KMS-11 (cell line): ENCODE results near the gene SH3PXD2B.
"Not testable (repeated sequence)": the region's sequence is repeated elsewhere in the genome, so short reads cannot be mapped to it uniquely, and the experiment has no call there.

Source experiments
- H2AFZ ChIP-seq: fragments of 200-600 bp; sonication (generic); 2 replicates; pipeline ENCODE4 v1.6.1; 2016; ENCODE audit warnings: antibody characterized with exemption, mixed run types, low read depth
- H3K27ac ChIP-seq: fragments of 200-600 bp; sonication (generic); 2 replicates; pipeline ENCODE4 v1.6.1; 2016; ENCODE audit warnings: mild to moderate bottlenecking, mixed run types
- H3K27me3 ChIP-seq: fragments of 200-600 bp; sonication (generic); 2 replicates; pipeline ENCODE4 v1.6.1; 2017; ENCODE audit warnings: mild to moderate bottlenecking, low read depth, mixed run types, moderate library complexity; ENCODE audit not compliant: insufficient read depth
- H3K36me3 ChIP-seq: fragments of 200-600 bp; sonication (generic); 2 replicates; pipeline ENCODE4 v1.6.1; 2017; ENCODE audit warnings: mild to moderate bottlenecking, mixed run types; ENCODE audit not compliant: insufficient read depth
- H3K4me1 ChIP-seq: fragments of 200-600 bp; sonication (generic); 2 replicates; pipeline ENCODE4 v1.6.1; 2016; ENCODE audit warnings: mild to moderate bottlenecking, low read depth, mixed run types; ENCODE audit not compliant: poor library complexity, severe bottlenecking
- H3K4me2 ChIP-seq: fragments of 200-600 bp; sonication (generic); 2 replicates; pipeline ENCODE4 v1.7.0; 2016; ENCODE audit warnings: mild to moderate bottlenecking, mixed run types
- H3K4me3 ChIP-seq: fragments of 200-600 bp; sonication (generic); IDR thresholded peaks from 2 replicates; pipeline ENCODE4 v1.6.1; 2017; ENCODE audit warnings: low read depth, low read length, mixed read lengths; ENCODE audit not compliant: insufficient read depth
- H3K79me2 ChIP-seq: fragments of 200-600 bp; sonication (generic); 2 replicates; pipeline ENCODE4 v1.6.1; 2016; ENCODE audit warnings: low read depth, mixed run types; ENCODE audit not compliant: insufficient read depth
- H3K9ac ChIP-seq: fragments of 200-600 bp; sonication (generic); 2 replicates; pipeline ENCODE4 v1.6.1; 2016; ENCODE audit warnings: mild to moderate bottlenecking, mixed run types
- H4K20me1 ChIP-seq: fragments of 200-600 bp; sonication (generic); 2 replicates; pipeline ENCODE4 v1.6.1; 2016; ENCODE audit warnings: mild to moderate bottlenecking, mixed run types; ENCODE audit not compliant: insufficient read depth
- TF ChIP-seq, protein P1 (sequence below): fragments of 200-600 bp; sonication (generic); conservative IDR thresholded peaks from 2 replicates; pipeline ENCODE4 v1.6.1; 2017; ENCODE audit warnings: low read depth, mild to moderate bottlenecking, antibody characterized with exemption, low read length, moderate library complexity, mixed read lengths

SH3PXD2B gene

DNA sequence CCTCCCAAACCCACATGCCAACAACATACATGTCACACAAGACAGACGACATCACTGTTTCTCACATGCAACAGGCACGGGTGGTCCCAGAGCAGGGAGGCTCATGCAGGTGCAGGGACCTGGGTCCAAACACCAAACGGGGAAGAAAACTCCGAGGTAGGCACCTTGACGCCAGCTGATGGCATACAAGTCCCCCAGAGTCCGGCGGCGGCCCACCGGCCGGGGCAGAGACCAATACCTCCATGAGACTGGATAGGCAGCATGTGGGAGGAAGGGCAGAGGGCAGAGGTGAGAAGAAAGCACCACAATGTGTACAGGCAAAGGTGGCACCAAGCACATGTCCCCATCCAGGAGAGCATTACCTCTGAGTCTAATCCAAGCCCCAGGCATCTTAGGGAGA is 97.8 kb downstream of the SH3PXD2B start:
- Histone ChIP-seq H3K27me3 (no peaks in the 10 kb centered on the region), H3K4me2 (no peak overlapping the region), H4K20me1 (no peaks in the 10 kb centered on the region), H3K36me3 (no peaks in the 10 kb centered on the region), H3K79me2 (no peaks in the 10 kb centered on the region), H3K9ac (no peak overlapping the region), H2AFZ (no peak overlapping the region), H3K27ac (no peak overlapping the region), H3K4me1 (no peaks in the 10 kb centered on the region), H3K4me3 (no peak overlapping the region)
- TF ChIP-seq, protein P1, sequence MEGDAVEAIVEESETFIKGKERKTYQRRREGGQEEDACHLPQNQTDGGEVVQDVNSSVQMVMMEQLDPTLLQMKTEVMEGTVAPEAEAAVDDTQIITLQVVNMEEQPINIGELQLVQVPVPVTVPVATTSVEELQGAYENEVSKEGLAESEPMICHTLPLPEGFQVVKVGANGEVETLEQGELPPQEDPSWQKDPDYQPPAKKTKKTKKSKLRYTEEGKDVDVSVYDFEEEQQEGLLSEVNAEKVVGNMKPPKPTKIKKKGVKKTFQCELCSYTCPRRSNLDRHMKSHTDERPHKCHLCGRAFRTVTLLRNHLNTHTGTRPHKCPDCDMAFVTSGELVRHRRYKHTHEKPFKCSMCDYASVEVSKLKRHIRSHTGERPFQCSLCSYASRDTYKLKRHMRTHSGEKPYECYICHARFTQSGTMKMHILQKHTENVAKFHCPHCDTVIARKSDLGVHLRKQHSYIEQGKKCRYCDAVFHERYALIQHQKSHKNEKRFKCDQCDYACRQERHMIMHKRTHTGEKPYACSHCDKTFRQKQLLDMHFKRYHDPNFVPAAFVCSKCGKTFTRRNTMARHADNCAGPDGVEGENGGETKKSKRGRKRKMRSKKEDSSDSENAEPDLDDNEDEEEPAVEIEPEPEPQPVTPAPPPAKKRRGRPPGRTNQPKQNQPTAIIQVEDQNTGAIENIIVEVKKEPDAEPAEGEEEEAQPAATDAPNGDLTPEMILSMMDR: no peak

DNA sequence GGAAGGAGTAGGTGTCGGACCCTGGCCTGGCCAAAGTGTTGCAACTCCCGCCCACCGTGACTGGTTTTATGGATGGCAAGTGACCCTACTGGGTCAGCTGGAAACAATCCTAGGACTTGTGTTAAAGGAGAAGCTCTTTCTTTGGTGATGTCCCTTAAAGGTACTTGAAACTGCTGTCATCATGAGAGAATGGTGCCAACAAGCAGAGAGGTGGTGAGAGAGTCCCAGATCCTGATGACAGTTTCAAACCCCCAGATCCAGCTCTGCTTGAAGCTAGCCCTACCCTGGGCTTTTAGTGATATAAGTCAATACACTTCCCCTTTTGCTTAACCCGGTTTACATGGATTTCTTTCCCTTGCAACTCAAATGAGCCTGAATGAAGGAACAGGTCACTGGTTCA is 98.3 kb downstream of the SH3PXD2B start:
- Histone ChIP-seq H3K4me3 (no peak overlapping the region), H2AFZ (no peak overlapping the region), H3K27me3 (no peaks in the 10 kb centered on the region), H3K27ac (no peak overlapping the region), H3K36me3 (no peaks in the 10 kb centered on the region), H3K4me2 (no peak overlapping the region), H4K20me1 (no peaks in the 10 kb centered on the region), H3K4me1 (no peaks in the 10 kb centered on the region), H3K9ac (no peak overlapping the region), H3K79me2 (no peaks in the 10 kb centered on the region)
- TF ChIP-seq, protein P1: no peak

DNA sequence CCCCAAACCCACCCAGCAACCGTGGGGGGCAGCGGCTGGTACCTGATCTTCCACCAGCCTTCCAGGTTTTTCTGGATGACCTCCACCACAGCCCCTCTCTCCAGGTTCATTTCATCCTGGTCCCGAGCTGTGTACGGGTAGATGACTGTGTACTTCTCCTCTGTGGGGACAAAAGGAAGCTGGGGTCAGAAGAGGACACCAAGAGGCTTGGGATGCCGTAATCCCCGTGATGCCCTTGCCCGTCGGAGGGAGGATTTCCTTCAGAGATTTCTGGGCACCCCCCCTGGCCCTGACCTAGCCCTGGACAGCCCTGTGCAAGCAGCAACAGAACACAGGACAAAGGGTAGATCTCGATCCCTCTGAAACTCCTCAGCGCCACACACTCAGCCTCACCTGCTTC is 100.5 kb downstream of the SH3PXD2B start:
- no peak overlapping the region for H3K27ac ChIP-seq
- no peaks in the 10 kb centered on the region for H3K4me1 ChIP-seq
- H3K36me3 ChIP-seq: no peaks in the 10 kb centered on the region
- H3K4me2 ChIP-seq: no peak overlapping the region
- TF ChIP-seq, protein P1: no peak
- no peaks in the 10 kb centered on the region for H4K20me1 ChIP-seq
- no peak overlapping the region for H2AFZ ChIP-seq
- no peaks in the 10 kb centered on the region for H3K27me3 ChIP-seq
- H3K9ac ChIP-seq: no peak overlapping the region
- H3K79me2 ChIP-seq: no peaks in the 10 kb centered on the region
- no peak overlapping the region for H3K4me3 ChIP-seq

DNA sequence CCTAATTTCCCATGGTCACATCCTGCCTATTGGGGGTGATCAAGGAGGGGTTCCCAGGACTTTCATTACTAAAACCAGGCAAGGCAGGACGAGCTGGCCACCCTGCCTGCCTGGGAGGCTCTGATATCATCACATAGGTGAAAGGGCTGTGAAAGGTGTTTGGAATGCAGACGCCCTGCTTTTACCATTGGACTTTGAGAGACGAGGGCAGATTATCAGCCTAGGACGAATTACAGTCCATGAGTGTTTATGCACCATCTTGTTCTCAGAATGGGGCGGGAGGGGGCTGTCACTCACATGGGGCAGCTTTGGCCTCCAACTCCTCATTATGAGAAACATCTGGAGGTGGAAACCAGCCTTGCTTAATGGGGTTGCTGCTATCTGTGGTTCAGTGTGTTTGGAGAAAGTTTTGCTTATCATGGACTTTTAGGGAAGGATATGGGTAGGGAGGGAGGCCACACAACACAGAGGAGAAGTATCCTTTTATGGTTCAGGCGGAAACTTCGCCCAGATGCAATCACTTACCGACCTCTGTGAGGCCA is 101.0 kb downstream of the SH3PXD2B start:
- H3K36me3 ChIP-seq: no peaks in the 10 kb centered on the region
- TF ChIP-seq, protein P1: no peak
- H4K20me1 ChIP-seq: no peaks in the 10 kb centered on the region
- H3K4me3 ChIP-seq: no peak overlapping the region
- no peak overlapping the region for H3K9ac ChIP-seq
- H3K27me3 ChIP-seq: no peaks in the 10 kb centered on the region
- H3K4me2 ChIP-seq: no peak overlapping the region
- H3K4me1 ChIP-seq: no peaks in the 10 kb centered on the region
- no peak overlapping the region for H3K27ac ChIP-seq
- no peak overlapping the region for H2AFZ ChIP-seq
- no peaks in the 10 kb centered on the region for H3K79me2 ChIP-seq

DNA sequence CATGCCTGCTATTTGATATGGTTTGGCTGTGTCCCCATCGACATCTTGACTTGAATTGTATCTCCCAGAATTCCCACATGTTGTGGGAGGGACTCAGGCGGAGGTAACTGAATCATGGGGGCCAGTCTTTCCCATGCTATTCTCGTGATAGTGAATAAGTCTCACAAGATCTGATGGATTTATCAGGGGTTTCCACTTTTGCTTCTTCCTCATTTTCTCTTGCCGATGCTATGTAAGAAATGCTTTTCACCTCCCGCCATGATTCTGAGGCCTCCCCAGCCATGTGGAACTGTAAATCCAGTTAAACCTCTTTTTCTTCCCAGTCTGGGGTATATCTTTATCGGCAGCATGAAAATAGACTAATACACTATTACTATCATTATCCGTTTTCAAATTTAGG is 101.8 kb downstream of the SH3PXD2B start:
- not testable (repeated sequence) for H3K27ac ChIP-seq, H3K9ac ChIP-seq, H2AFZ ChIP-seq, H3K36me3 ChIP-seq, H3K4me3 ChIP-seq, H4K20me1 ChIP-seq, H3K4me1 ChIP-seq, H3K27me3 ChIP-seq, H3K79me2 ChIP-seq, H3K4me2 ChIP-seq
